Astrocyte of the cerebellum (primary cell): ENCODE results near the gene MYO1D.

ENCODE experiments used
- DNase-seq: peaks from one replicate; pipeline ENCODE4 v3.0.0-alpha.2; 2011; ENCODE audit warnings: low read depth
- H3K4me3 ChIP-seq: 2 replicates; pipeline ENCODE4 v1.5.1; 2011; ENCODE audit warnings: mild to moderate bottlenecking, low read depth, low read length, moderate library complexity
- CTCF ChIP-seq: IDR thresholded peaks from 2 replicates; pipeline ENCODE4 v1.5.1; 2012; ENCODE audit warnings: low read length, low read depth, moderate library complexity, mild to moderate bottlenecking; ENCODE audit errors: missing control alignments
- in situ Hi-C: cut with HindIII; loops from 2 replicates; pipeline ENCODE4 v1.10.0; 2017; ENCODE audit warnings: low sequenced_read_pairs

Gene MYO1D

GRCh38 chr17:32806646-32807045, 70.3 kb downstream of the MYO1D start:
- no peak overlapping the region for H3K4me3 ChIP-seq
- in situ Hi-C loops, result no loop called here
- TF ChIP-seq CTCF, result no peak
- no peak for DNase-seq

GRCh38 chr17:32805029-32805976, 71.6 kb downstream of the MYO1D start:
- in situ Hi-C loops, result no loop called here
- H3K4me3 ChIP-seq, result no peak overlapping the region
- no peak for TF ChIP-seq CTCF
- DNase-seq, result no peak

GRCh38 chr17:32803544-32803943, 73.4 kb downstream of the MYO1D start:
- DNase-seq, result no peak
- in situ Hi-C loops, result no loop called here
- TF ChIP-seq CTCF, result no peak
- H3K4me3 ChIP-seq, result no peak overlapping the region

GRCh38 chr17:32802306-32802705, 74.6 kb downstream of the MYO1D start:
- in situ Hi-C loops, result no loop called here
- H3K4me3 ChIP-seq, result no peak overlapping the region
- no peak for DNase-seq
- no peak for TF ChIP-seq CTCF

GRCh38 chr17:32801641-32802040, 75.3 kb downstream of the MYO1D start:
- no peak for TF ChIP-seq CTCF
- DNase-seq, result no peak
- no peak overlapping the region for H3K4me3 ChIP-seq
- in situ Hi-C loops, result no loop called here

GRCh38 chr17:32801193-32801592, 75.7 kb downstream of the MYO1D start:
- DNase-seq, result no peak
- H3K4me3 ChIP-seq, result no peak overlapping the region
- no peak for TF ChIP-seq CTCF
- in situ Hi-C loops, result no loop called here
